Measurements from ENCODE around the gene PRR14L.

GRCh38 chr22:31652088-31652487 lies 97.8 kb downstream of the PRR14L start:
- no peak for TF ChIP-seq CTCF (IDR thresholded peaks at IDR 0.05; ENCODE audit: extremely low read depth in 1 of 2, insufficient read depth in 1 of 2, low read depth in 1 of 2, low read length in 2 of 2)
- no peak for TF ChIP-seq POLR2AphosphoS5 (IDR thresholded peaks at IDR 0.05; ENCODE audit: insufficient read depth, low read depth, low read length)
- TF ChIP-seq POLR2A (IDR thresholded peaks at IDR 0.05; ENCODE audit: low read depth, low read length) = no peak
- TF ChIP-seq JUN (IDR thresholded peaks at IDR 0.05; ENCODE audit: borderline replicate concordance, insufficient read depth, insufficient read length, low read depth) = no peak
- no peak for TF ChIP-seq EZH2 (IDR thresholded peaks at IDR 0.05; ENCODE audit: borderline replicate concordance, low read depth, low read length, severe bottlenecking)
- no peak for TF ChIP-seq FOS (IDR thresholded peaks at IDR 0.05; ENCODE audit: borderline replicate concordance, insufficient read depth, low read length)
- TF ChIP-seq, protein P1, sequence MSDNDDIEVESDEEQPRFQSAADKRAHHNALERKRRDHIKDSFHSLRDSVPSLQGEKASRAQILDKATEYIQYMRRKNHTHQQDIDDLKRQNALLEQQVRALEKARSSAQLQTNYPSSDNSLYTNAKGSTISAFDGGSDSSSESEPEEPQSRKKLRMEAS (IDR thresholded peaks at IDR 0.05; ENCODE audit: insufficient read depth, insufficient read length) = no peak
- TF ChIP-seq MYC (IDR thresholded peaks at IDR 0.05; ENCODE audit: low read depth, low read length) = no peak
- TF ChIP-seq GATA2 (IDR thresholded peaks at IDR 0.05; ENCODE audit: insufficient read depth, insufficient read length, low read depth, low read length) = no peak

Measured in endothelial cell of umbilical vein (primary cell).